GM12878 (cell line): ENCODE measurements around the gene RASGRF2. TPM values are rescaled to one million over a fixed set of nuclear protein-coding genes. Genes with fewer than 3 reads are reported as not detected.
A peak's percentile ranks its signal among the peaks of the same experiment; 100 is the strongest.

ENCODE experiments used
- ATAC-seq: fragments of 200-7000 bp; cut with Tn5 transposase; 3 replicates; pipeline ENCODE4 v1.9.1; 2020; ENCODE audit warnings: mild to moderate bottlenecking, moderate library complexity
- BruUV-seq: library from RNA; stranded (reverse); fragments of 400-500 nt; replicated peaks from 2 replicates; lab custom pipeline; 2021; lab: Mats Ljungman, UMichigan
- CTCF ChIA-PET: fragments of 300-600 bp; sonication (Branson Sonifier 250); formaldehyde crosslinking; extraction: SDS; loops from one replicate; lab custom pipeline; 2021; ENCODE audit warnings: inconsistent platforms; lab: Yijun Ruan, JAX
- POLR2A ChIA-PET: fragments of 350-600 bp; formaldehyde crosslinking; extraction: SDS; loops from one replicate; lab custom pipeline; 2021; ENCODE audit warnings: inconsistent platforms; lab: Charles Lee
- RAD21 ChIA-PET: fragments of 300-600 bp; sonication (Branson Sonifier 250); formaldehyde crosslinking; loops from one replicate; lab custom pipeline; 2023; ENCODE audit warnings: antibody characterized with exemption; ENCODE audit not compliant: unreplicated experiment; lab: Charles Lee
- SMC1A ChIA-PET: fragments of 300-600 bp; sonication (Branson Sonifier 250); formaldehyde crosslinking; loops from one replicate; lab custom pipeline; 2023; ENCODE audit not compliant: unreplicated experiment, uncharacterized antibody; lab: Charles Lee
- DNase-seq: peaks from one replicate; pipeline ENCODE4 v3.0.0-alpha.2; 2011; ENCODE audit warnings: low read depth, low spot score
- FAIRE-seq: peaks from 3 replicates; lab custom pipeline; 2011; peaks lifted over from hg19 to GRCh38; lab: Jason Lieb, UNC
- H2AFZ ChIP-seq: 2 replicates; pipeline ENCODE4 v1.6.0; 2011; ENCODE audit warnings: low read depth, low read length, control low read depth; ENCODE audit not compliant: control insufficient read depth
- H3K27ac ChIP-seq: 2 replicates; pipeline ENCODE4 v1.5.1; 2011; ENCODE audit warnings: control low read depth; ENCODE audit not compliant: control insufficient read depth, insufficient read depth
- H3K27me3 ChIP-seq, 2 experiments: replicated peaks in 1 of 2; 2 replicates each; pipeline versions ENCODE4 v1.6.0 to v1.6.1; 2011; ENCODE audit warnings: low read length in 1 of 2; ENCODE audit not compliant: control insufficient read depth in 2 of 2, insufficient read depth in 2 of 2
- H3K36me3 ChIP-seq, 2 experiments: 2 replicates each; pipeline ENCODE4 v1.5.1; 2011; ENCODE audit warnings: low read length in 1 of 2; ENCODE audit not compliant: control insufficient read depth in 2 of 2, insufficient read depth in 2 of 2
- H3K4me1 ChIP-seq: 2 replicates; pipeline ENCODE4 v1.6.1; 2011; ENCODE audit warnings: mild to moderate bottlenecking, low read length, moderate library complexity, mixed read lengths; ENCODE audit not compliant: control insufficient read depth, insufficient read depth
- H3K4me2 ChIP-seq: 2 replicates; pipeline ENCODE4 v1.6.0; 2011; ENCODE audit warnings: control low read depth; ENCODE audit not compliant: control insufficient read depth, insufficient read depth
- H3K4me3 ChIP-seq: fragments of 200-600 bp; sonication (generic); 2 replicates; pipeline ENCODE4 v1.5.1; 2016
- H3K79me2 ChIP-seq: 2 replicates; pipeline ENCODE4 v1.6.0; 2011; ENCODE audit warnings: low read length; ENCODE audit not compliant: control insufficient read depth, insufficient read depth
- H3K9ac ChIP-seq: 2 replicates; pipeline ENCODE4 v1.8.0; 2011; ENCODE audit warnings: low read length, control low read depth, mixed read lengths; ENCODE audit not compliant: control insufficient read depth, insufficient read depth
- H3K9me3 ChIP-seq: replicated peaks from 3 replicates; pipeline ENCODE4 v1.5.1; 2011; ENCODE audit warnings: mild to moderate bottlenecking, low read length; ENCODE audit not compliant: control insufficient read depth, insufficient read depth
- H4K20me1 ChIP-seq: 2 replicates; pipeline ENCODE4 v1.6.0; 2011; ENCODE audit not compliant: control insufficient read depth, insufficient read depth
- EGR1 ChIP-seq, 2 experiments: IDR thresholded peaks; 1 replicate in 1 of 2; 2 replicates in 1 of 2; pipeline ENCODE4 v1.6.1; 2011 to 2012; ENCODE audit warnings: low read depth in 2 of 2, low read length in 2 of 2, borderline replicate concordance in 1 of 2, mild to moderate bottlenecking in 1 of 2, moderate library complexity in 1 of 2
- FOXM1 ChIP-seq: IDR thresholded peaks from 2 replicates; pipeline ENCODE4 v1.6.1; 2012; ENCODE audit warnings: low read depth, mild to moderate bottlenecking, inconsistent platforms, low read length, moderate library complexity
- IKZF1 ChIP-seq: fragments of 450-650 bp; conservative IDR thresholded peaks from 2 replicates; pipeline ENCODE4 v1.6.1; 2017; ENCODE audit warnings: antibody characterized with exemption, mild to moderate bottlenecking
- JUNB ChIP-seq: IDR thresholded peaks from 2 replicates; pipeline ENCODE4 v1.6.1; 2016; ENCODE audit warnings: antibody characterized with exemption, mild to moderate bottlenecking
- SPI1 ChIP-seq: IDR thresholded peaks from 2 replicates; pipeline ENCODE4 v1.6.1; 2011; ENCODE audit warnings: low read depth, mild to moderate bottlenecking, low read length, moderate library complexity, borderline replicate concordance; ENCODE audit not compliant: insufficient read depth
- WGBS: methylation state at CpG from one replicate; pipeline ENCODE4 v1.1.6; 2016; ENCODE audit warnings: low lambda C conversion rate; ENCODE audit not compliant: insufficient replicate concordance, insufficient coverage; ENCODE audit errors: missing lambda C conversion rate; 5-methylcytosine and 5-hydroxymethylcytosine counted together
- in situ Hi-C: fragments of 300-500 bp; cut with MboI; formaldehyde crosslinking; loops from 9 replicates; pipeline ENCODE4 v1.14.3; 2018; ENCODE audit warnings: mixed read lengths
- intact Hi-C: fragments of 100-400 bp; cut with micrococcal nuclease; formaldehyde crosslinking; loops from one replicate; pipeline ENCODE4 v1.14.2; 2022; ENCODE audit not compliant: unreplicated experiment
- polyA plus RNA-seq, 11 experiments: library from polyadenylated mRNA; depleted of rRNA in 4 of 11; unstranded in 6 of 11; stranded (reverse) in 5 of 11; fragments of >200 nt; fragmentation: Nextera tagmentation in 4 of 11; fragmentation: Illumina TruSeq in 1 of 11; extraction: Ambion mirVana in 4 of 11; extraction: Trizol in 1 of 11; gene quantifications; 1 replicate in 1 of 11; 2 replicates in 10 of 11; pipeline versions ENCODE4 v1.2.1 to v1.2.3, GENCODE V29; 2011 to 2016; ENCODE audit warnings: inconsistent platforms in 2 of 11, missing spikeins in 2 of 11, low read depth in 1 of 11
- total RNA-seq, 4 experiments: library from RNA; depleted of rRNA in 3 of 4; stranded (reverse); fragments of >200 nt in 3 of 4; fragmentation: Illumina TruSeq in 1 of 4; extraction: Trizol in 1 of 4; gene quantifications; 2 replicates each; pipeline versions ENCODE4 v1.2.1 to v1.2.3, GENCODE V29; 2013 to 2021

Gene RASGRF2
- total and polyA plus RNA-seq, 10 of the 15 experiments (the other 5 are each of a cell fraction or from before 2014, with no cell fraction given): 0.05 to 0.24 (median 0.07) TPM

DNA sequence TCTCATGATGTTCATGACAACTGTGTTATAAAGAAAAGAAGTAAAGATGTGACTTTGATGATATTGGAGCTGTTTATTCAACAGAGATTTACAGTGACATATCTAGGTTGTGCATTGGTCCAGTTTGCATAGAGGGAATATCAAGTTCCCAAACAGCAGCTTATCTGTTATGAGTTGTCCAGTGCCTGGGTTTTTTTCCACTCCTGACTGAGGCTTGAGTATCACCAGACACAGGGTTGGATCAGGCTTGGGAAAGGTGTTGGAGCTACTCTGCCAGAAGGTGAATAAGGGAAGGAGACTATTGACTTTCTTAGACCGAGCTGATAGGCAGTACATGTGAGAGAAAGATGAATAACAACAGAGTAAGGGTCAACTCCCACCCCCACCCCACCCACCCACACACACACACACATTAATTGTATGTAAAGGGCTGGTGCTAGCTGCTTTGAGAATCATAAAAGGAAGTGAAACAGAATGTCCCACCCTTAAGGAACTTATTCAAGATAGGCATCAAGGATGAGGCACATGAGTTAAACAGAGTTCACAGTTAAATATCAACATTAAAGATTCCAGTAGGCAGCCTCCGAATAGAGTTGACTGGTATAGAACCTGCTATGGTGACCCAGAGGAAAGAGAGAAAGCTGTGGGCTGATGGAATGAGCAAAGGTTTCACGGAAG is 33.0 kb upstream of the RASGRF2 start:
- no peak overlapping the region for H3K4me2 ChIP-seq
- no peak overlapping the region for H2AFZ ChIP-seq
- DNase-seq: no peak
- H3K27ac ChIP-seq: no peak overlapping the region
- peak; percentile 37 for ATAC-seq
- TF ChIP-seq EGR1 (IDR thresholded peaks at IDR 0.05; ENCODE audit: borderline replicate concordance in 1 of 2, low read depth in 2 of 2, low read length in 2 of 2): no peak
- peak; percentile 41; the same call in 1 of the 2 replicates for TF ChIP-seq SPI1
- ChIA-PET POLR2A (no interaction called here), SMC1A (interaction anchor here (1.0 kb wide), 1 partner anchor 10 kb away, joined by 4 read pairs; no protein-coding TSS in a partner anchor), CTCF (interaction anchor here (0.6 kb wide), 1 partner anchor 8 kb away, joined by 3 read pairs; no protein-coding TSS in a partner anchor), RAD21 (interaction anchor here (0.6 kb wide), 1 partner anchor 11 kb away, joined by 3 read pairs; no protein-coding TSS in a partner anchor)
- H3K4me3 ChIP-seq: no peak overlapping the region
- intact Hi-C loops: no loop called here
- H3K4me1 ChIP-seq: no peaks in the 10 kb centered on the region; the same call in 1 of the 2 replicates
- FAIRE-seq: no peak
- no peaks in the 10 kb centered on the region for H4K20me1 ChIP-seq
- no TSS peak for BruUV-seq
- H3K27me3 ChIP-seq: no peaks in the 10 kb centered on the region
- no peaks in the 10 kb centered on the region for H3K9me3 ChIP-seq
- WGBS: 54% methylated on average over 3 of the region's 3 CpGs
- in situ Hi-C loops: no loop called here
- no peaks in the 10 kb centered on the region for H3K79me2 ChIP-seq
- H3K9ac ChIP-seq: no peak overlapping the region
- H3K36me3 ChIP-seq: no peaks in the 10 kb centered on the region

DNA sequence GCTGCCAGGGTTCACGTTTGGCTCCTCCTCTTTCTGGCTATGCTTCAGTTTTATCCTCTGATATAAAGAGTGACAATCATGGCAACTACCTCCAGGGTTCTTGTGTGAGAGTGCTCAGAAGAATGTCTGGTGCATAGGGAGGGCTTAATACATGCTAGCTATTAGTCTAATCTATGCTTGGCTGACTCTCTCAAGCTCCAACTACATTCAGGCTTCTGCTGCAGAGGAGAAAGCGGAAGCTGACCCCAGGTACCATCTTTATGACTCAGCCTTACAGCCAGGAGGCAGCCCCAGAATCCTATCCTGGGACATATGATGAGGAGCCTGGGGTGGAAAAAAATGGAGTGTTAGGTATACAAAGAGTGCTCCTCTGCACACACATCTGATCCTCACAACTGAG is 32.1 kb upstream of the RASGRF2 start:
- Histone ChIP-seq H3K27ac (no peak overlapping the region), H3K9me3 (no peaks in the 10 kb centered on the region), H3K36me3 (no peaks in the 10 kb centered on the region), H3K27me3 (no peaks in the 10 kb centered on the region), H2AFZ (no peak overlapping the region), H4K20me1 (no peaks in the 10 kb centered on the region), H3K4me1 (no peaks in the 10 kb centered on the region; the same call in 1 of the 2 replicates)
- DNase-seq: no peak
- intact Hi-C loops: no loop called here
- RAD21 ChIA-PET: no interaction called here
- in situ Hi-C loops: no loop called here
- no TSS peak for BruUV-seq
- TF ChIP-seq FOXM1 (no peak), JUNB (0 out of 2 replicates have a peak, but pooled peaks have one; percentile 8), IKZF1 (0 out of 2 replicates have a peak, but pooled peaks have one; percentile 17)
- TF ChIP-seq, all 136 proteins: peak for 2
- Histone ChIP-seq H3K79me2 (no peaks in the 10 kb centered on the region), H3K9ac (no peak overlapping the region), H3K4me3 (no peak overlapping the region), H3K4me2 (no peak overlapping the region)
- SMC1A ChIA-PET: no interaction called here
- FAIRE-seq (no peak), ATAC-seq (peak; percentile 86)
- 27% methylated on average over 2 of the region's 2 CpGs for WGBS
- POLR2A ChIA-PET: no interaction called here
- CTCF ChIA-PET: no interaction called here
